GM18519 (cell line): ENCODE measurements around the gene HLA-DQB2.
"Not testable (repeated sequence)": the region's sequence is repeated elsewhere in the genome, so short reads cannot be mapped to it uniquely, and the experiment has no call there.

Experiments used
- ATAC-seq: cut with Tn5 transposase; IDR thresholded peaks from one replicate; pipeline ENCODE4 v1.9.1; 2021; ENCODE audit warnings: mild to moderate bottlenecking, moderate library complexity; ENCODE audit not compliant: unreplicated experiment, low FRiP score

Gene HLA-DQB2

GRCh38 chr6:32763421-32763820, at the start of gene HLA-DQB2:
TSS of gene HLA-DQB2 (minus strand) at chr6:32763532. CDS start at chr6:32763470, 62 bp downstream.
- ATAC-seq = no peak

- ATAC-seq = no peak
These were observed 45.8 kb upstream of the HLA-DQB2 start for GRCh38 chr6:32809171-32809570.

GRCh38 chr6:32807020-32807580, 43.8 kb upstream of the HLA-DQB2 start:
- ATAC-seq = no peak

- not testable (repeated sequence) for ATAC-seq
These were observed 42.1 kb upstream of the HLA-DQB2 start for GRCh38 chr6:32805404-32805803.

GRCh38 chr6:32803416-32803815, 40.1 kb upstream of the HLA-DQB2 start:
- ATAC-seq = no peak

- ATAC-seq = no peak
These were observed 36.4 kb upstream of the HLA-DQB2 start for GRCh38 chr6:32799740-32800139.

GRCh38 chr6:32799168-32799567, 35.8 kb upstream of the HLA-DQB2 start:
- ATAC-seq = no peak

- ATAC-seq = no peak
These were observed 33.8 kb upstream of the HLA-DQB2 start for GRCh38 chr6:32796848-32797776.

GRCh38 chr6:32794510-32794909, 31.2 kb upstream of the HLA-DQB2 start:
- no peak for ATAC-seq

- ATAC-seq = no peak
These were observed 29.6 kb upstream of the HLA-DQB2 start for GRCh38 chr6:32792901-32793435.

GRCh38 chr6:32790306-32790705, 27.0 kb upstream of the HLA-DQB2 start:
- no peak for ATAC-seq

GRCh38 chr6:32785781-32786533, 22.6 kb upstream of the HLA-DQB2 start:
- ATAC-seq = no peak

GRCh38 chr6:32782923-32783322, 19.6 kb upstream of the HLA-DQB2 start:
- ATAC-seq = not testable (repeated sequence)

- ATAC-seq = no peak
These were observed 15.7 kb upstream of the HLA-DQB2 start for GRCh38 chr6:32779036-32779435.

GRCh38 chr6:32775071-32775470, 11.7 kb upstream of the HLA-DQB2 start:
- no peak for ATAC-seq

- no peak for ATAC-seq
These were observed 11.1 kb upstream of the HLA-DQB2 start for GRCh38 chr6:32774426-32774825.

- no peak for ATAC-seq
These were observed 9.3 kb upstream of the HLA-DQB2 start for GRCh38 chr6:32772656-32773055.

GRCh38 chr6:32764048-32764447, 716 bp upstream of the HLA-DQB2 start:
- no peak for ATAC-seq

GRCh38 chr6:32761548-32761947, 1.8 kb downstream of the HLA-DQB2 start:
- no peak for ATAC-seq

GRCh38 chr6:32761072-32761471, 2.3 kb downstream of the HLA-DQB2 start:
- ATAC-seq = no peak

GRCh38 chr6:32759669-32760068, 3.7 kb downstream of the HLA-DQB2 start:
- ATAC-seq = no peak
